ENCODE measurements around the gene ANGPTL8.

GRCh38 chr19:11244846-11245589, 5.6 kb downstream of the ANGPTL8 start:
- TF ChIP-seq POLR2A (IDR thresholded peaks at IDR 0.05) (no peak), CTCF (IDR thresholded peaks at IDR 0.05) (no peak)
